ENCODE results near the gene AKAP11.

Gene AKAP11

GRCh38 chr13:42333613-42334328, 61.8 kb downstream of the AKAP11 start:
- in situ Hi-C loops (cut with MboI; ENCODE audit: low pct_unique_long_range_greater_than_20kb, low sequenced_read_pairs, unreplicated experiment): loop anchor here (25.0 kb wide), 2 partner anchors 154 to 254 kb away; no protein-coding TSS in a partner anchor
- peak; percentile 81 for TF ChIP-seq CTCF (IDR thresholded peaks at IDR 0.05; ENCODE audit: extremely low read depth, insufficient read depth, missing control alignments)
- DNase-seq (ENCODE audit: low spot score): peak; percentile 54

- in situ Hi-C loops (cut with MboI; ENCODE audit: low pct_unique_long_range_greater_than_20kb, low sequenced_read_pairs, unreplicated experiment): loop anchor here (25.0 kb wide), 2 partner anchors 153 to 253 kb away; no protein-coding TSS in a partner anchor
- DNase-seq (ENCODE audit: low spot score): peak; percentile 9
- TF ChIP-seq CTCF (IDR thresholded peaks at IDR 0.05; ENCODE audit: extremely low read depth, insufficient read depth, missing control alignments): no peak
Measured at GRCh38 chr13:42334329-42334706, 62.4 kb downstream of the AKAP11 start.

- in situ Hi-C loops (cut with MboI; ENCODE audit: low pct_unique_long_range_greater_than_20kb, low sequenced_read_pairs, unreplicated experiment): loop anchor here (25.0 kb wide), 2 partner anchors 149 to 249 kb away; no protein-coding TSS in a partner anchor
- no peak for TF ChIP-seq CTCF (IDR thresholded peaks at IDR 0.05; ENCODE audit: extremely low read depth, insufficient read depth, missing control alignments)
- DNase-seq (ENCODE audit: low spot score): no peak
Measured at GRCh38 chr13:42337808-42338600, 66.1 kb downstream of the AKAP11 start.

- DNase-seq (ENCODE audit: low spot score): peak; percentile 50
- in situ Hi-C loops (cut with MboI; ENCODE audit: low pct_unique_long_range_greater_than_20kb, low sequenced_read_pairs, unreplicated experiment): loop anchor here (25.0 kb wide), 2 partner anchors 142 to 242 kb away; no protein-coding TSS in a partner anchor
Measured at GRCh38 chr13:42345367-42345766, 73.4 kb downstream of the AKAP11 start.

GRCh38 chr13:42348576-42348975, 76.6 kb downstream of the AKAP11 start:
- no peak for TF ChIP-seq CTCF (IDR thresholded peaks at IDR 0.05; ENCODE audit: extremely low read depth, insufficient read depth, missing control alignments)
- in situ Hi-C loops (cut with MboI; ENCODE audit: low pct_unique_long_range_greater_than_20kb, low sequenced_read_pairs, unreplicated experiment): loop anchor here (25.0 kb wide), 2 partner anchors 139 to 239 kb away; no protein-coding TSS in a partner anchor
- no peak for DNase-seq (ENCODE audit: low spot score)

More at GRCh38 chr13:42345367-42345766, 73.4 kb downstream of the AKAP11 start:
- TF ChIP-seq CTCF (IDR thresholded peaks at IDR 0.05; ENCODE audit: extremely low read depth, insufficient read depth, missing control alignments): no peak

GRCh38 chr13:42350141-42350540, 78.2 kb downstream of the AKAP11 start:
- TF ChIP-seq CTCF (IDR thresholded peaks at IDR 0.05; ENCODE audit: extremely low read depth, insufficient read depth, missing control alignments): no peak
- in situ Hi-C loops (cut with MboI; ENCODE audit: low pct_unique_long_range_greater_than_20kb, low sequenced_read_pairs, unreplicated experiment): no loop called here
- no peak for DNase-seq (ENCODE audit: low spot score)

Measured in GM13977 (cell line).